Fibroblast of skin of back (primary cell): ENCODE measurements around the gene PCBP3.
A peak's percentile ranks its signal among the peaks of the same experiment; 100 is the strongest.
"Not testable (repeated sequence)": the region's sequence is repeated elsewhere in the genome, so short reads cannot be mapped to it uniquely, and the experiment has no call there.

Experiments
- DNase-seq: peaks from one replicate; pipeline ENCODE4 v3.0.0-alpha.2; 2013

Gene PCBP3

GRCh38 chr21:45848805-45849204, 205.3 kb downstream of the PCBP3 start:
- DNase-seq, result no peak

DNA sequence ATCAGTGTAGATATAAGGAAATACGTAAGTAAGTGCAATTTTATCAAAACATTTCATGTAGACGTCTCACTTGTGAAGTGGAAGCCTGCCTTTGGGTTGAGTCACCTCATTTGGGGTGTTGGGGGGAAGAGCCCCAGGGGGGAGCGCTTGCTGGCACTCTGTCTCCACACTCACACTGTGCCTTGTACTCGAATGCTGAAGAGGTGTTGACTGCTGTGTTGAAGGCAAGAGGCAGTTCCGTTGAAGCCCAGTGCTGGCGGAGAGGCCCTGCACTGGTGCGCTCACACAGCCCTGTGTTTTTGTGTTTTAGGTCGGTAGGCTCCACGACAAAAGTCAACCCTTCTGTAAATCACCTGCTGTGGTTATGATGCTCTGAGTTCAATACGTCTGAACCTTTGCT, 206.1 kb downstream of the PCBP3 start:
- no peak for DNase-seq

GRCh38 chr21:45850181-45850580, 206.7 kb downstream of the PCBP3 start:
- DNase-seq, result no peak

DNA sequence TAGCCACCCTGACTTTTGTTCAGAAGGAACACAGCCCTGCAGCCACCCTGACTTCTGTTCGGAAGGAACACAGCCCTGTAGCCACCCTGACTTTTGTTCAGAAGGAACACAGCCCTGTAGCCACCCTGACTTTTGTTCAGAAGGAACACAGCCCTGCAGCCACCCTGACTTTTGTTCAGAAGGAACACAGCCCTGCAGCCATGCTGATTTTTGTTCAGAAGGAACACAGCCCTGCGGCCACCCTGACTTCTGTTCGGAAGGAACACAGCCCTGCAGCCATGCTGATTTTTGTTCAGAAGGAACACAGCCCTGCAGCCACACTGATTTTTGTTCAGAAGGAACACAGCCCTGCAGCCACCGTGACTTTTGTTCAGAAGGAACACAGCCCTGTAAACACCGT, 208.9 kb downstream of the PCBP3 start:
- not testable (repeated sequence) for DNase-seq

DNA sequence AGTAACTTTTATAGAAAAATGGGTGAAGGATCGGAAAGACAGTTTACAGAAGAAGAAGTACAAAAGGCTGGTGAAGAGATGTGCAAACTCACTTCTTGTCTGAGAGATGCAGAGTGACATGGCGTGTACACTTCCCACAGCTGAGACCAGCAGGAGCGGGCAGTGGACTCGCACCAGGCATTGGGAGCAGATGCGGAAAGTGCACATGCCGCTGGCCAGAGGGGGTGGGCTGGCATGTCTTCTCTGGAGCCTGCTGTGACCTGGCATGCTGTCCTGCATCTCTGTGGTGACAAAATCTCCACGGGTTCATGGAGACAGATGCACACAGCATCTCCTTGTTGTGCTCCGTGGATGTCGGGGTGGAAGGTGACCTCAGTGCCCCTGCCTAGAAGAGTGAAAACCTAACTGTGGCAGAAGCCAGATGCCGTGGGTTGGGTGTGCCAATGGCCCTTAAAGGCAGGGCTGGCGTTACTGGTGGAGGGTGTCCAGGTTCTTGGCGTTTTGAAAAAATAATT, 209.4 kb downstream of the PCBP3 start:
- no peak for DNase-seq

DNA sequence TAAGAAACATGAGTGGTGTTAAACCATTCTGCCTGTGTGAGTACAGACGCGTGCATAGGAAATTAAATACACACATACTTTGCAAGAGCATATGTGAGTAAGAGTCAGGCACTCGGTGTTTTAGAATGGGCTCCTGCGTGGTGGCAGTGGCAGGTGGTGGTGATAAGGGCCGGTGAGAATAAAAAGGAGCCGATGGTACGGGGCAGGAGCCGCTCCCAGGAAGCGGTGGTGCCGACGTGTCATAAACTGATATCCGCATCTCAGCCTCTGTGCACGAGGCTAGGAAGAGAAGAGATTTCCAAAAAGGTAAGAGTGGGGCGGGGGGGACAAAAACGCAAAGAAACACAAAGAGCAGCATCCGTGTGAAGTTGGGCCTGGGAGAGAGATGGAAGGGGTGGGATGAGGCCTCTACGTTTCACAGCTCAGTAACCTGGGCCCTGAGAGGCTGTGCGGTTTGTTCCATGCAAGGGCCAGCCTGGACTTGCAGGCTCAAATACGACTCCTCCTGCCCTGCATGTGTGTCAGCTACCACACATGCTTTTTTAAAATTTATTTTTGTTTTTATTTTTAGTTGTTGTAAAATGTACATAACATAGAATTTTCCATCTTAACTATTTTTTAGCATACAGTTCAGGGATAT, 210.3 kb downstream of the PCBP3 start:
- no peak for DNase-seq

- peak; percentile 42 for DNase-seq
Observed at GRCh38 chr21:45854690-45855247, 211.2 kb downstream of the PCBP3 start.

DNA sequence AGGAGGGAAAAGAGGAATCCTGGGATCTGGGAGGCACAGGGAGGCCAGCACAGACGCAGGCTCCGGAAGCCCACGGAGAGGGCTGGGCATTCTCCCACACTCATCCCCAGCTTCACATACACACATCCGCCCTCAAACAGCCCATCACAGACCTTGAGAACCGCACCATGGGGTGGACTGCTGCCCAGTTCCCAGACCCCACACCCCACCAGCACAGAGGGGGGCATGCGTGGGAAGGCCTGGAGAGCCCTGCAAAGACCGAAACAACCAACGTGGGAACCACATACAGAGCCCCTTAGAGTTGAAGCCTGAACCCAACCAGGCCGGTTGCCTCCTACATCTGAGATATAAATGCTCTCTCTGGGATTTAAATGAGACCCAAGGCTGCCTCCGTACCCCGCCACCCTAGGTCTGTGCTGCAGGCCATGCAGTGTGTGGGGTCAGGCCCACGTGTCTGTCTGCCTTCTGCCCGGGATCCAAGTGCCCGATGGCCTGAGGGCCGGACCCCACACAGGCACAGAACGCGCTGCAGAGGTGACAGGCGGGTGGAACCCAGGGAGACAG, 211.8 kb downstream of the PCBP3 start:
- no peak for DNase-seq

DNA sequence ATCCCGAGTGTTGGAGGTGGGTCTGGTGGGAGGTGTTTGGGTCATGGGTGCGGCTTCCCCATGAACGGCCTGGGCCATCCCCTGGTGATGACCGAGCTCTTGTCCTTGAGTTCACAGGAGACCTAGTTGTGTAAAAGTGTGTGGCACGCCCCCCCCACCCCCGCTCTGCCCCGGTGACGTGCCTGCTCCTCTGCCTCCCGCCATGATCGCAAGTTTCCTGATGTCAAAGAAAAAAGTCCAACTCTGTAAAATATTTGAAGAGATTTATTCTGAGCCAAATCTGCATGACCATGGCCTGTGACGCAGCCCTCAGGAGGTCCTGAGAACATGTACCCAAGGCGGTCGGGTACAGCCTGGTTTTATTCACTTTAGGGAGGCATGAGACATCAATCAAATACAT, 212.9 kb downstream of the PCBP3 start:
- no peak for DNase-seq

DNA sequence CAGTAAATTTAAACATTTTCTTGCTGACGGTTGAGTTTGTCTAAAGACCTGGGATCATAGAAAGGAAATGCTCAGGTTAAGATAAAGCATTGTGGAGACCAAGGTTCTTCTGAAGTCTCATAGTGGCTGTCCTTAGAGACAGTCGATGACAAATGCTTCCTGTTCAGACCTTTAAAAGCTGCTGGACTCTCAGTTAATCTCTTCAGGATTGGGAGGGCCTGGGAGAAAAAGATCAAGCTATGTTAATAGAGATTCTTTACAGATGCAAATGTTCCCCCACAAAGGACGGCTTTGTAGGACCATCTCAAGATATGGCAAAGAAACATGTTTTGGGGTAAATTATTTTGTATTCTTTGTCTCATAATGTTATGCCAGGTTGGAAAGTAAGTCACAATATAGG, 213.4 kb downstream of the PCBP3 start:
- DNase-seq, result no peak

- no peak for DNase-seq
Observed at GRCh38 chr21:45857761-45858160, 214.2 kb downstream of the PCBP3 start.

DNA sequence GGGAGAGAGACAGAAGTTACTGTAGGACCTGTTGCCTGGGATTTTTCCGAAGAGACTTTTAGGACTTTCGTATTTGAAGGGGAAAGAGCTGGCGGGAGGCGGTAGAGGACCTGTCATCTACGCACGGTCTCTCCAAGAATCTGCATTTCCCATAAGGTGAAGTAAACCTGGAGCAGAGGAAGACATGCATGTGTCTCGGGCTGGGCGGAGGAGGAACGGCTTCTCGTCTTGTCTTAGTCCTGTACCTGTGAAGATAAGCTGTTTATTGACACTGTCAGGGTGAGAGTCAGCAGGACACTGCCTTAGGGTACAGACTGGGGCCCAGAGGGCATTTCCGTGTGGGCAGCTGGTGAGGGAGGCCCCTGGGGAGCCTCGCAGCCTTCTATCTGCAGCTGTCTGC, 214.7 kb downstream of the PCBP3 start:
- DNase-seq, result no peak

- no peak for DNase-seq
Observed at GRCh38 chr21:45859041-45859761, 215.7 kb downstream of the PCBP3 start.

DNA sequence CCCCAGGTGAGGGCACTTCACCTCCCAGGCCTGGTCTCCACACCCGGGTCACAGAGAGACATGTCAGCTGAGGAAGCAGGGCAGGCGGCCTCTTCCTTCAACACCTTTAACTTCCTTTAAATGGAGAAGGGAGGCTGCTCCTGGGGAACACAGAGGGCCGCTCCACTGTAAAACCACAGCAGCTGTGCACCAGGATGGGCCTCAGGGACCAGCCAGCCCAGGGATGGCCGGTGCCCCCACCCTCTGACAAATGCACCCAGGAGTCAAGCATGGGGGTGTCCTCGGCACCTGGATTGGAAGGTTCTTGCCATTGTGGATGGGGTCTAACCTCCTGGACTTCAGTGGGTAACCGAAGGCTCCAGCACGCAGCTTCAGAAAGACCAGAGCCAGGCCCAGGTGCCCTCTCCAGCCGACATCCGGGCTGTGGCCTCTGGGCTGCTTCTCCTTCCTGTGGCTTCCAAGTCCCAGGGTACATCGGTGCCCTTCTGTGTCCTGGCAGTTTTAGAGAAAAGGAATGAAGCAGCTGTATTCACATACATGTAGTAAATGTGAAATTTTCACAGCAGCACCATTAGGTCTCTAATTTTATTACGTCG, 216.3 kb downstream of the PCBP3 start:
- DNase-seq, result no peak

- no peak for DNase-seq
Observed at GRCh38 chr21:45860493-45861155, 217.1 kb downstream of the PCBP3 start.

- no peak for DNase-seq
Observed at GRCh38 chr21:45861156-45861870, 217.8 kb downstream of the PCBP3 start.

DNA sequence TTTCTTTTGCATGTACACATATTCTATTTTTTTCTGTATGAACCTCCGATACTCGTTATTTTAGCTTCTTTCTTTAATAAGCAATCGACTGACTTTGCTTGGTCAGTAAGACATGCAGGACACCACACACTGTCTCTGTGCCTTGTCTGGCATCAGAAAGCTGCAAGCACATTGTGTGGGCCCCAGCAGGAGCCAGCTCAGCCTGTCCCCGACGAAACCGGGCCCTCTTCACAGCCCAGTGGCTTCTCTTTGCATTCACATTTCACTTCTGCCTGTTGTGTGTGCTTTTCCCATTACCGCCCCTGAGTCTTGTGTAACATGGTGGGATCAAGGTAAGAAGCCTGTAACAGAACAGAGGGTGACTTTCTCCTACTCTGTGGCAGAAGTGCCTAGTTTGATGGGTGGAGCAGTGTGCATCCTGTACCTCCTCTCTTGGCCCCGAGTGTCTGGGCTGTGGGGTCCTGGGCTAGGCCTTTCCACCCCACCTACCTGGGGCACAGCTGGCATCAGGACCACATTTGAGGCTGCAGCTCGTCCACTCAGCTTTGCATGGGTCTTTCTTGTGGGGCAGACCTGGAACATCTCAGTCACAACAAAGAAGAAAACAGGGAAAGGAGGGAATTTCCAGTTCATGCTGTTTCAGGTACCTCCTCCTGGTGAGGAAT, 219.2 kb downstream of the PCBP3 start:
- no peak for DNase-seq

GRCh38 chr21:45863267-45863666, 219.7 kb downstream of the PCBP3 start:
- DNase-seq, result no peak

GRCh38 chr21:45863751-45864150, 220.2 kb downstream of the PCBP3 start:
- no peak for DNase-seq

- DNase-seq, result peak; percentile 70
Observed at GRCh38 chr21:45864436-45864835, 220.9 kb downstream of the PCBP3 start.

GRCh38 chr21:45865106-45865835, 221.7 kb downstream of the PCBP3 start:
- DNase-seq, result peak; percentile 92
